ENCODE results near the gene FMO3.

FMO3 gene

DNA sequence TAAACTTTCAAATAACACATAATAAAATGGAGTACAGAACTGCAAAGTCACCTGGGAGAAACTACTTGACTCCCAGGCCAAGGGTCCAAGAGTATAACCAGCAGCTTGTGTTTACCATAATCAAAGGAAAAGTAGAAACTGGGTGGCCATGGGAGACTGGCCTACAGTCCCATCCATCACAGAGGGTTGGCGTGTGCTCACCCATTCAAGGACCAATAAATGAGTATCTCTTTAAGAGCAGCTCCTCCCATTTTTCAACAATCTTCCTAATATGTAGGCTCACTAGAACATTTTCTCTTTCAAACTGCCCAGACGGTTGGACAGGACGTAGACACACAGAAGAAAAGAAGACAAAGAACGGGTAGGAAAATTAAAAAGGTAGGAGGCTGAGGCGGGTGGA, at the start of gene FMO3:
Gene FMO3, plus strand, starts transcription at position 302 of the 400 bp plus-strand sequence. CDS start 1,754 bp downstream, outside the sequence.
- DNase-seq: no peak

DNA sequence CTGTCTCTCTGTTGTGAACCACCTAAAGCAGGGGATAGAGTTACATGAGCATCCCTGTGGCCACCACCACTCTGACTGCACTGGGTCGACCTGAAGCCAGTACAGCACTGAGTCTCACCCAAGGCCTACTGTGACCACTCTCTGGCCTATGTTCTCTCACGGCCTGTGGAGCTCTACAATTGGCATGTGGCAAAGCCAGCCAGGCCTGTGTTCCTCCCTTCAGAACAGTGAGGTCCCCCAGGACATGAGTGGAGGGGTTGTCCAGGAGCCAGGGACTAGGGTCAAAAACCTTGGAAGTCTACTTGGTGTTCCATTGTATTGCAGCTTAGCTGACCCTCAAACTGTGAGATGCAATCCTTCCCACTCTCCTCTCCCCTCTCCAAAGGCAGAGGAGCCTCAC, 42.7 kb upstream of the FMO3 start:
- DNase-seq: no peak

DNA sequence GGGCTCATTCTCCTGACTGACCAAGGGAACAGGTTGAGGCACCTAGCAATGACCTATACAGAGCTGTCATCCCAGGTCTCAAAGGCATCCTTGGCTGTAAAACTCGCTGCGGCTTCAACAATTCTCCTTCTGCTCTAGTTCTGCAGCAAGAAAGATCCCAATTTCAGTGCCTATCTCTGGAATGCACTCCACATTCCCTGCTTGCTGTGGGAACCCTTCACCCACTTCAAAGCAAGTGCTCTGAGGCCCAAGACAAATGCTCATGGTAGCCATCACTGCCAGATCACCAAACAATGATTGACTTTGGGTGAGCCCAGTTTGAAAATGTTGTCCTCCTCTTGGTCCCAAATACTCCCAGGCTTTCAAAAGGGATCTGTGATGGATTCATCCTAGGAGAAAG, 37.7 kb upstream of the FMO3 start:
- DNase-seq: no peak

DNA sequence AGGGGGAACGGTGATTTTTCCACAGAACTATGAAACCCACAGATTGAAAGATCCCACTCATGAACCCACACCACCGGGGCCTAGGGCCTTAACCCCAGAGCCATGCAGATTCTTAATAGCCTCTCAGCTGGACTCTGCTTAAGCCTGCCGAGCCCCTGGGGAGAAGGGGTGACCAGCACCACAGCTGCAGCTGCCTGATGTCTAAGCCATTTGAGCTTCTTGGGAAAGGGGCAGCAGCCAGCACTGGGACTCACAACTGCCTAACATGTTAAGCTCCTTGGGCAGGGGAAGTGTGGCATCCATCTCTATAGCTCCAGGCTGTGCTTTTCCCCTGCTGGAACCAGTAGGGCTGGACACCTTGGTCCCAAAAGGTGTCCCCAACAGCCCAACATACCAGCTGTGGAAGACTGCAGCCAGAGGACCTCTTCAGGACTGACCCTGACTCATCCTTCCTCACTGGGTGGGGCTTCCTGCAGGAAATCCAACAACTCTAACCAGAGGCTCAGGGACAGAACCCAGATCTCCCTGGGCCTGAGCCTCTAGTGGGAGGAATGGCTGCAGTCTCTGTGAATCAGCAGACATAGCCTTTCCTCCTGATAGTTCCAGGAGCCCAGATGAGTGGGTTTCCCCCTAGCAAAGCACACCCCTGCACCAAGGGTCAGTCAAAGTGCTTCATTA, 34.6 kb upstream of the FMO3 start:
- DNase-seq: no peak

DNA sequence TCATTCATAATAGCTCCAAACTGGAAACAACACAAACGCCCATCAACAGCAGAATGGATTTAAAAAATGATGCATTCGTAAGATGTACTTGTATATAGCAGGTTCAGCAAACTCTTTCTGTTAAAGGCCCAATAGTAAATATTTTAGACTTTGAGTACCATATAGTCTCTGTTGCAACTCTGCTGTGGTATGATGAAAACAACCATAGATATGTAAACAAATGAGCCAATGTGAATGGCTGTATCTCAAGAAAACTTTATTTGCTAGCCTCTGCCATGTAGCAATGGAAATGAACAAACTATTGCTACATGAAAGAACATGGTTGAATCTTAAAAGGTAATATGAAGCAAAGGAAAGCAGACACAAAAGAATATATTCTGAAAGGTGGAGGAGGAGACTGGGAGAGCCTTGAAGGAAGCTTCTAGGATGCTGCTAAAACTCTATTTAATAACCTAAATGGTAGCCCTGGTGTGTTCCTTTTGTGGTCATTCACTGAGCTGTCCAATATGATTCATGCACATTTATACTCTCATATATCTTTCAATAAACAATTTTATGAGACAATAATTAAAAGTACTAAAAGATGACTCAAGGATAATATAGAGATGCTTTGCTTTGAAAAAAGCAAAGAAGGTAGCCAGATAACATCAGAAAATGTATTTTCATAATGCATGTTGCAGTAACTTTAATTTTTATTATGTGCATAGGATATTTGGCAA, 29.1 kb upstream of the FMO3 start:
- no peak for DNase-seq

DNA sequence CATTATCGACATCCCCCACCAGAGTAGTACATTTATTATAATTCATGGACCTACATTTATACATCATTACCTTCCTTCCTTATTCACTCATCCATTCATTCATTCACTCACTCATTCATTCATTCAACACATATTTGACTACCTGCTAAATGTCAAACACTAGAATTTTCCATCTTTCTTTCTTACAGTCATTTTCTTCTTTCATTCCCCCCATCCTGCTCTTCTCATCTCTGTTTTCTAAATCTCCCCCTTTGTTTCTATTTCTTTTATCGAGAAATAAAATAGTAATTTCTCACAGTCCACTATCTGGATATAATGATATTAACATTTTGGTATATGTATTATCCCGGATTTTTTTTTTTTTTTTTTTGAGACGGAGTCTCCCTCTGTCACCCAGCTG, 27.8 kb upstream of the FMO3 start:
- no peak for DNase-seq

DNA sequence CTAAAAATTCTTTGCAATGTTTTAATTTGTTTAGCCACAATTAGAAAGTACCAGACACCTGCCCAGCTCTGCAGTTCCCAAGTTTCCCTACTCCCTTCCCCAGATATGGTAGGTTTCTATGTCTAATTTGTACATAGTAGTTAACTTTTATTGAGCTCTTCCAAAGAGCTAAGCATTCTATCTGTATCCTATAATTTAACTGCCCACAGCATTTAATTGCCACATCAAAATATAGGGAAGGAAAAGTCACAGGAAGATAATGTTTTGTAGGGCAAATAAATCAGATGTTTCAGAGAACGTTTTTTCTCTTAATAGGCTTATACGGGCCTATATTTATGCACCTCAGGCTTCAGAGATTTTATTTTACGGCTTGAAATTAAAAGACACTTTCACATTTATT, 15.7 kb upstream of the FMO3 start:
- DNase-seq: no peak

DNA sequence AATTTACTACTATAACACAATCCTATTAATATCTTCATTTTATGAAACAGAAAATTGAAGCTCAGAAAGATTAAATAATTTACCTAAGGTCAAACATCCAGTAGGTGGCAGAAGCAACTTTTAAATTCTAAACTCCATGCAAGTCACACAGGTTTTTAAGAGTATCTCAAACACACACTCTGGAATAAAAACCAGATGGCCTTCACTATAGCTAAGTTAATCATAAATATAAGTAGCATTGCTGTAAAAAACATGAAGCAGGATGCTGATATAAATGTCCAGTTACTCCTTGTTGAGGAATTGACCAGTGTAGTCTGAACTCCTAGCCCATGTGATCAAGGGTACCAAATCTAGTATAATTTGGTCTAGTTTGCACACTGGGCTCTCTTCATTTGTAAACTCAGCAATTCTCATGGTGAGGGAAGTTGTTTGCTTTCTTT, 9.4 kb upstream of the FMO3 start:
- DNase-seq: no peak

DNA sequence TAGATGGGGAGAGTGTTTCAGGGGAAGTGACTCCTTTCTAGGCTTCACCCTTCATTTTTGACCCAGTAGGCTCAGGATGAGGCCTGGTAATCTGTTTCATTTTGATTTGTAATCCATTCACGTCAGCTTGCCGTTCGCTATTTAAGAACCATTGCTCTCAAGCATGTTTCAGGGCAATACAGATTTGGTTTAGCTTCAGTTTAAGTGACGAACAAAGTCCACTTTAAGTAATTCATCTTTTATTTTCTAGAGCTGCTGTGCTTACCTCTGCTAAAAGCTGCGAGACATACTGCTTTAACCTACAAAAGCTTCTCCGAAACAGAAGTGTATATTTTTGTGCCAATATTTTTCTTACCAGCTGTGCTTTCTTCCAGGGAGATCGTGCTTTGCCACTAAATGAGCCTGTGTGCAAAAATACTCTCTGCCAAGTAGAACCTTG, 8.9 kb upstream of the FMO3 start:
- DNase-seq: no peak

DNA sequence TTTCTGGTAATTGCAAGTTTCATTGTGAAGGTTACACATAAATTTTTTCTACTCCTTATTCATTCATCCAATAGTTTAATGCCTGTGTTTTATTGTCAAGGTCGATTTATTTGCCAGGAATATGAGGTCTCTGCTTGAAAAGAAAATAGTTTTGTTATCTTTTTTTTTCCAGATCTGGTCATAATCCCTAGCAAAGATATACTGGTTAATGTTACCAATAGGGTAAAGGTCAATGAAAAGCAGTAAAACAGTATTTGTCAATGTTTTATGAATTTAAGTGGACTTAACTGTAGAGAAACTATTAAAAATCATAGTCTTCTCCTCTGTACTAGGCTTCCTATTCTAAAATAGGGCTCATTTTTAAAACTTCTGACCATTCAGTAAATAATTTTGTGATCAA, 8.1 kb upstream of the FMO3 start:
- no peak for DNase-seq

DNA sequence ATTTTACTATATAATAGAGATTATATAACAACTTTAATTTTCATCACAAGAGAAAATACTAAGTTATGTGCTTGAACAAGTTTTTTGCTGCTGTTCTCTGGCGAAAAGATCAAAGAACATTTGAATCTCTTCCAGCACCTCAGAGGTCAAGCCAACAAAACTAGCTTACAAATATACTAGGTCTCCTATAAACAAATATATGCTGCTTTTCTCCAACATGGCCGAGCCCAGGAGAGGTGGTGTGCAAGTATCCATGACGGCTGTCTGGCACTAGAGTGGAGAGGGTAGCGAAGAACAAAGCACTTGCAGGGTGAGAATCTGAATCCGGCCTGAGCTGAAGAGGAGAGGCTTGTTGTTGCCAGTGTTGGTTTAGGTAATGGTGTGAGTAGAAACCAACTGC, 7.5 kb upstream of the FMO3 start:
- DNase-seq: no peak

DNA sequence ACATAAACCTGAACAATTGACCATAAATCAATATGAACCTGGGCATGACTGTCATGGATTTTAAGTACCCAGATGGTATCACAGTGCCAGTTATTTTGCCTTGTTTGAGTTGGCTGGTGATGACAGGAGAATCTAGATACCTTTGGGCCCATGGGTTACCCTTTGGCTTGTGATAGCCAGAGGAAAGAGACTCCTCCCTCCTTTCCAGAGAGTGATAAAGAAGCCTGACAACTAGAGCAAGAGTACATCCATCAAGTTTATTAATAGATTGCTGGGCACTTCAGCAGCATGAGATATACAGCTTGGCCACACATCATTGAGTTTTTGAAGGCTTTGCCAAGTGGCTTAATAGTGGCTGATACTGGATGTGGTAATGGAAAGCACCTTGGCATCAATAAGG, 6.6 kb upstream of the FMO3 start:
- DNase-seq: no peak

DNA sequence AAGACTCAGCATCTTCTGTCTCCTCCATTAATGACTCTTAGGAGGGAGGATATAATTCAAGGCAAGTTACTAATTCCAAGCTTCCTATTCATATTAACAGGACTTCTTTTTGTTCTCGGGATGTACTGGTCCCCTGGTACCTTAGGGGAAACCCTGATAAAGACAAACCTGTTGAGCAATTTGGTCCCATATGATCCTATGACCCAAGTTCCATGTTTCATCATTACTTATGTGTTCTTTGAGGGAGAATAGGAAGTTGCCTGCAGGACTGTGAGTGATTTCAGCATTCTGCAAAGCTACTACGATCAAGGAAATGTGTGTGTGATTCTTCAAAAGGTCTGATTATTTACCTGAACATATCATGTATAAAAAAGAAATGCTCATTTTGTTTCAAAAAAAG, 5.8 kb upstream of the FMO3 start:
- no peak for DNase-seq

DNA sequence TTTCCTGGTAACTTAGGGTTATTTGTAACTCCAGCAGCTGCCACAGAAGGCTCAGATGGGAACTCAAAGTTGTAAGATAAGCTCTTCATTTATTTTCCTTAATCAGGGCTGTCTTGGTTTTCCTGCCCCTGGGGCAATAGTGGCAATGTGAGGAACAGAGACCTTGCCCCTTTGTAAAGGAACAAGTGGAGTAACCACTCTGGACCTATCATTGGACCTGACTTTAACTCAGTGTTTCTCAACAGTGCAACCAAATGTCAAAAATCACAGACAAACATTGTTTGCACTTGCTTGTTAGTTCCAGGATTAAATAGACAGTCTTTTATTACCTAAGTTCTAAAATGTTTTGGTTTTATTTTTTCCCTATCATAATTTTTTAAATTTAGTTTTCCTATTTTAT, 2.8 kb upstream of the FMO3 start:
- DNase-seq: no peak

DNA sequence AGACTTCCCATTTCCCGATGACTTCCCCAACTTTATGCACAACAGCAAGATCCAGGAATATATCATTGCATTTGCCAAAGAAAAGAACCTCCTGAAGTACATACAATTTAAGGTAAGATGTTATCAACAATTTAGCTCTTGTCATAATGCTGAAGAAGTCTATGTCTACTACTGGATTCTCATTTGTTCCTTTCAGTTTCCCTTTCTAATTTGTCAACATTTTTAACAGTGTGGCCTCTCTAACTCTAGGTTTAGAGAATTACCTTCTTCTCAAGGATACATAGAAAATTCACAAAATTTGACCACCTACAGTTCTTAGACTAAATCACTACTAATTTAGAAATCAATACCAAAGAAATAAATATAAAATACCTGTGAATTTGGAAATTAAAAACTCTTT, 13.2 kb downstream of the FMO3 start:
- no peak for DNase-seq

DNA sequence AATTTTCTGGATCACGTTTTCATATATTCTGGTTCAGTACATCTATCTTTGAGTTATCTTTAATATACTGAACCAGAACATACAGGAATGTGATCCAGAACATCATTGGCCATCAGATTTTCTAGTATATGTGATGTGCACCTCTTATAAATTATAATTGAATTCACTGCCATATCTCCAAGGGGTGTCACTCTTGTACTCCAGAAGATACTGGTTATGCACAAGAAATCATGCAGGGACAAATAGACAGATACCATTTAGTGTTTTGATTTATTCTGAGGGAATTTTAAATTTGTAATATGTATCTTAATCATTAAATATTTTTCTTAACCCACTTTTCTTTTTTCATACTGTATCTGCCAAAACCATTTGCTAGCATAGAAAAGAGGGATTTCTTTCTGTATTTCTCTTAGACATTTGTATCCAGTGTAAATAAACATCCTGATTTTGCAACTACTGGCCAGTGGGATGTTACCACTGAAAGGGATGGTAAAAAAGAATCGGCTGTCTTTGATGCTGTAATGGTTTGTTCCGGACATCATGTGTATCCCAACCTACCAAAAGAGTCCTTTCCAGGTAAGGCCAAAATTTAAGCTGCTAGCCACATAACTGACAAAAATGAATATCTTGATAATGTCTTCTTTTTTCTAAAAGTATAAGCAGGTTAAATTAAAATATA, 16.7 kb downstream of the FMO3 start:
- DNase-seq: no peak

DNA sequence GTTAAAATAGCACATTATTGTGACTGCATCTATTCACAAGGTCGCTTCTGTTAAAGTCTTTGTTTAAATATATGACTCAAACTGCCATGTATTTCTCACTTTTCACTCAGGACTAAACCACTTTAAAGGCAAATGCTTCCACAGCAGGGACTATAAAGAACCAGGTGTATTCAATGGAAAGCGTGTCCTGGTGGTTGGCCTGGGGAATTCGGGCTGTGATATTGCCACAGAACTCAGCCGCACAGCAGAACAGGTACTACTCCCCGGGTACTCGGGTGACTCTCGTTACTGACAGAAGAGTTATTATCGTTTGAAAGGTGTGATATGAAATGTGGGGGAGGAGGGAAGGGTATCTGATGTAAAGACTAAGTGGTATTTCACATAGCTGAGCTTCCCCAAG, 17.3 kb downstream of the FMO3 start:
- no peak for DNase-seq

DNA sequence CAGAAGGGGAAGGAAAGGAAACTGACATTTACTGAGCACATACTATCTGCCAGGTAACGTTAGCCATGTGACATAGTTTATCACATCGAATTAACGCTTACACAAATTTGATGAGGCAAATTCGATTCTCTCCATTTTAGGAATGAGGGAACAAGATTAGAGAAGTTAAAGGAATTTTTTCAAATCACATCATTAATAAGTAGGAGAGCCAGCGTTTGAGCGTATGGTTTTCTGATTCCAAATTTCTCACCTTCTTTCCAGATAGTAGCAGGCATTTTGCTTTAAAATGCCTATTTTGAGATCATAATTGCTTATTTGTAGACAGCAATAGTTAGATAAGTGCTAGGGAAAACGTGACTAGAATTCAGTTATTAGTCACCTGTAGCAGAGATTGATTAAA, 19.3 kb downstream of the FMO3 start:
- no peak for DNase-seq

DNA sequence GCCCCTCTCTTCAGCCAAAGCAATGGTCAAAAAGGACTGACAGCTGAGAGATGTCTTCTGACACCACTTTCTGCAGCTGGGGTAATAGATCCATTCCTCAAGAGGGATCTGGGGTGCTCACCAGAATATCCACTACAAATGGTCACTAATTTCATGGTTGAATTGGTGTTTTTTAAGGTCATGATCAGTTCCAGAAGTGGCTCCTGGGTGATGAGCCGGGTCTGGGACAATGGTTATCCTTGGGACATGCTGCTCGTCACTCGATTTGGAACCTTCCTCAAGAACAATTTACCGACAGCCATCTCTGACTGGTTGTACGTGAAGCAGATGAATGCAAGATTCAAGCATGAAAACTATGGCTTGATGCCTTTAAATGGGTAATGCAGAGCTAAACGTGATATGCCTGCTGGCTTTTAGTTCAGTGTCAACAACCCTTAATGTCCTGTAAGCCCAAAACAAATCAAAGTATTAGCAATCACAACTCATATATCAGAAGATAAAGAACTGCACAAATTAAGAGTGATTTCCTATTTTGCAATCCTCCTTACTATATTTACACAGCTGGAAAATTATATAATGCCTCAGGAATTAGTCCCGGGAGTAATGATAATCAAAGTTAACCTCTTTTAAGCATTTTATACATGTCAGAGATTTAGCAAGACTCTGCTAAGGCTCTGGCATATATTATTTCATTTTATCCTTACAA, 20.1 kb downstream of the FMO3 start:
- DNase-seq: no peak

DNA sequence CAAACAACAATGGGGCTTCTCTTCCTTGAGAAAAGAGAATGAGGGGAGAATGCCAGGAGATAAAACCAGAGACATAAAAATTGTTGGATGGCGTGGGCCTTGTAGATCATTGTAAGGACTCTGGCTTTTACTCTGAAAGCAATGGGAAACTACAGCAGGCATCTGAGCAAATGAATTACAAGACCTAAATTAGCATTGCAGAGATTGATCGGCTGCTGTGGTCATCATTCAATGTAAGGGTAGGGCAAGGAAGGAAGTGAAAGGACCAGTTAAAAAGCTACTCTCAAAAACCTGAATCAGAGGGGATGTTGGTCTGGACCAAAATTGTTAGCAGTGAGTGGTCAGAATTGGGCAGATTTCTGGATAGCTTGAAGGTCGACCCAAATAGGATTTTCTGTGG, 21.4 kb downstream of the FMO3 start:
- no peak for DNase-seq

DNA sequence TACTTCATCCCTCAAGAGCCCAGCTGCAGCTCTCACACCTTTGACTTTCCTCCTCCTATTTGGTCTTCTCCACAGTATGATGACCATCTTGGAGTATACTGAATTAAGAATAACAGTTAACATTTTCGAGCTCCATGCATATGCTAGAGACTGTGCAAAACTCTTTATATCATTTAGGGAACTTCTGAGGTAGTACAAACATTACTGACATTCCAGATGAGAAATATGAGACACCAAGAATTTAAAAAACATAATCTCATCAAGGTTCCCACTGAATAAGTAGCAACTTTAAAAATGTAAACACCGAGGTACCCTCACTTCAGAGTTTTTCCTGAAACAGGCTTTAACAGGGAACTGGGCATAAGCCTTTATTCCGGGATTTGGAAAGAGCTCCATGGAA, 22.7 kb downstream of the FMO3 start:
- DNase-seq: no peak

DNA sequence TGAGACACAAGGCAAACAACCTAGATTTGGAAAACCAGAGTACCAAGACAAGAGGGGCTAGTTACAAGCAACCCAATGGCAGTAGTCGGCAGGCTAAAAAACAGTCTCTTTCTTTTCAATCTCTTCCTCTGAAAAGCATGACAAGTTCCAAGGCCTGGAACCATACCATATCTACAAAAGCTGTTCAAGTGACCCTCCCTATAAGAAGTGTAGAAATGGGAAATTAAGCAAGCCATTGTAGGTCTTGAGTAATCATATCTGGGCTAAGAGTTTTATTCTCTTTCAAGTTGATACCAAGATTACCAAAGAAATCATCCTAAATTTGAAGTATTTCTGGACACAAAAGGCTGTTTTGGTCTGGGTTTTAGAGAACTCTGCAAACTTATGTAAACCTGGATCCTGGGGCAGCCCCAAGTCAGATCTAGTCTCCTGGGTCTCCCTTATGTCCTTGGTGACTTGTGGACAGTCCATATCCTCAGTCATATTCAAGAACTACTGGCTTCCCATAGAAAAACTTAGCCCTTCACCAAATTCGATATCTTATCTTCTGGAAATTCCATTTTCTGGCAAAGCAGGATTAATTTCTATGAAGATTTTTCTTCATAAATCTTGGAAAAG, 24.7 kb downstream of the FMO3 start:
- no peak for DNase-seq

DNA sequence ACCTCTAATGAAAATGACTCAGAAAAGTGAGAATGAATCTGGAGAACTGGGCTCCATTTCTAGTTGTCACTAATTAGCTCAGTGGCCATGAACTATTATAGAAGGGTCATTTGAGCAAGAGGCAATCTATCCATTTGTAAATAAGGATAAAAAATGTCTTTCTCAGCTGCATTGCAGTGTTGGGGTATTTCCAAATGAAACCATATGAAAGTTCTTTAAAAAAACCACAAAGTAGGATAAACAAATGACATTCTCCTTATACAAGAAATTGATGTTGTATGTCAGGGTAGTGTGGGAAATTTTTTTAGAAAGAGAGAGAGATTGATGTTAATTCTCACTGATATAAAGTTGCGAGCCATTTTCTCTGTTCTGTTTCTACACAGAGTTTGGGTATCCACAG, 26.0 kb downstream of the FMO3 start:
- DNase-seq: no peak

Data from NCI-H446 (cell line).